H1 (cell line): ENCODE results near the gene DIP2B.

Source experiments
- BRCA1 ChIP-seq: IDR thresholded peaks from 2 replicates; pipeline ENCODE4 v1.6.1; 2012; ENCODE audit warnings: low read depth, low read length, improper control_type of control experiment
- CEBPB ChIP-seq: IDR thresholded peaks from 2 replicates; pipeline ENCODE4 v1.6.1; 2012; ENCODE audit warnings: low read depth, low read length
- EP300 ChIP-seq, 2 experiments: IDR thresholded peaks; 1 replicate in 1 of 2; 2 replicates in 1 of 2; pipeline ENCODE4 v1.6.1; 2011 to 2012; ENCODE audit warnings: low read depth in 2 of 2, low read length in 2 of 2, mild to moderate bottlenecking in 2 of 2, borderline replicate concordance in 1 of 2, inconsistent platforms in 1 of 2, moderate library complexity in 1 of 2
- EZH2 ChIP-seq: fragments of 200-600 bp; sonication (generic); IDR thresholded peaks from 2 replicates; pipeline ENCODE4 v1.7.1; 2012; ENCODE audit warnings: low read depth, mild to moderate bottlenecking, moderate library complexity, low read length, inconsistent platforms; ENCODE audit not compliant: severe bottlenecking
- FOSL1 ChIP-seq: IDR thresholded peaks from 2 replicates; pipeline ENCODE4 v1.6.1; 2011; ENCODE audit warnings: mild to moderate bottlenecking, low read depth, low read length, moderate library complexity; ENCODE audit not compliant: insufficient read depth
- GTF2F1 ChIP-seq: IDR thresholded peaks from 2 replicates; pipeline ENCODE4 v1.6.1; 2012; ENCODE audit warnings: low read depth, low read length, improper control_type of control experiment, borderline replicate concordance
- POLR2A ChIP-seq, 2 experiments: IDR thresholded peaks; 1 replicate in 1 of 2; 2 replicates in 1 of 2; pipeline ENCODE4 v1.6.1; 2011; ENCODE audit warnings: low read depth in 2 of 2, low read length in 2 of 2, mild to moderate bottlenecking in 2 of 2; ENCODE audit errors: control extremely low read depth in 1 of 2
- POLR2AphosphoS5 ChIP-seq: IDR thresholded peaks from 2 replicates; pipeline ENCODE4 v1.6.1; 2011; ENCODE audit warnings: low read depth, low read length
- RXRA ChIP-seq: IDR thresholded peaks from 2 replicates; pipeline ENCODE4 v1.6.1; 2011; ENCODE audit warnings: low read depth, mild to moderate bottlenecking, low read length, moderate library complexity; ENCODE audit not compliant: insufficient read depth
- ZNF274 ChIP-seq: IDR thresholded peaks from 2 replicates; pipeline ENCODE4 v1.7.0; 2012; ENCODE audit warnings: low read length, borderline replicate concordance; ENCODE audit errors: extremely low read depth
- TF ChIP-seq, protein P1 (sequence below), 3 experiments: IDR thresholded peaks; 1 replicate in 2 of 3; 2 replicates in 1 of 3; pipeline versions ENCODE4 v1.5.1 to v1.6.1; 2011; ENCODE audit warnings: low read length in 3 of 3, mild to moderate bottlenecking in 3 of 3, inconsistent platforms in 2 of 3, low read depth in 1 of 3, moderate library complexity in 1 of 3; ENCODE audit not compliant: insufficient read depth in 1 of 3; ENCODE audit errors: control extremely low read depth in 1 of 3

DNA sequence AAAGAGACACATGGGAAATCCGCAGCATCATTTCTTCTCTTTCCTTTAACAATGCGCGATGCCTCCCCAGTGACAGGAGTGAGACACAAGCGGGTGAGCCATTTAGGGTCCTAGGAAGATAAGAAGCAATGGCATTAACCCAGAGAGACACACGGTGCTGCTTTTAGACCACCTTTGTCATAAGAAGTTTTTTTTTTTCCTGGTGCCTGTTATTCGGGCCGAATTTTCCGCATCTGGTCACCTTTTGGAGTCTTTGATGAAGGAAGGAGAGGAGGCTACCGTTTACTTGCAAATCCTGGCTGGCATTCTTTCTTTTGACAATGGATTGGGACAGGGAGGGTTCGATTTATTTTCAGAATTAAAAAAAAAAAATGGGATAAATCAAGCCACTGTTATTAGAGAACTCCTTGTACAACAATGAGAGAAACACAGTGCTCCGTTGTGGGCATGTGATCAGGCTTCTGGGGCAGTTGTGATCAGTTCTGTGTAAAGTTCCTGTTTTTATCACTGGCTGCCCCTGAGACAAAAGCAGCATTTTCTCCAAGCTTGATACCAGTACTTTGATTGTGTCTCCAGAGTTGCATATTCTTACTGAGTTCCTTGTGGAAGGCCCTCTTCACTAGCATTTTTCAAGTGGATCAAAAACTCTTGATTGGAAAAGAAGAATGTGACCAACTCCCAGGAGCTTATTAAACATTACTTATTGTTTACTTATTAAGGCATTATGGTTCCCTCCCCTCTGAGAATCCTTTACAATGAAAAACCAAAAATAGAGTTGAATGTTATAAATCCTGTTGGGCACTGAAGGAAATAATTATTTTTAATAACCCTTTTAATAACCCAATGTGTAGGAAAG is 1.1 kb downstream of the DIP2B start:
- TF ChIP-seq BRCA1, result no peak
- TF ChIP-seq EP300 (IDR thresholded peaks at IDR 0.05; ENCODE audit: borderline replicate concordance in 1 of 2, low read depth in 2 of 2, low read length in 2 of 2), result no peak
- no peak for TF ChIP-seq POLR2A (IDR thresholded peaks at IDR 0.05; ENCODE audit: control extremely low read depth in 1 of 2, low read depth in 2 of 2, low read length in 2 of 2)
- TF ChIP-seq GTF2F1, result no peak
- TF ChIP-seq POLR2AphosphoS5, result no peak
- TF ChIP-seq, protein P1, sequence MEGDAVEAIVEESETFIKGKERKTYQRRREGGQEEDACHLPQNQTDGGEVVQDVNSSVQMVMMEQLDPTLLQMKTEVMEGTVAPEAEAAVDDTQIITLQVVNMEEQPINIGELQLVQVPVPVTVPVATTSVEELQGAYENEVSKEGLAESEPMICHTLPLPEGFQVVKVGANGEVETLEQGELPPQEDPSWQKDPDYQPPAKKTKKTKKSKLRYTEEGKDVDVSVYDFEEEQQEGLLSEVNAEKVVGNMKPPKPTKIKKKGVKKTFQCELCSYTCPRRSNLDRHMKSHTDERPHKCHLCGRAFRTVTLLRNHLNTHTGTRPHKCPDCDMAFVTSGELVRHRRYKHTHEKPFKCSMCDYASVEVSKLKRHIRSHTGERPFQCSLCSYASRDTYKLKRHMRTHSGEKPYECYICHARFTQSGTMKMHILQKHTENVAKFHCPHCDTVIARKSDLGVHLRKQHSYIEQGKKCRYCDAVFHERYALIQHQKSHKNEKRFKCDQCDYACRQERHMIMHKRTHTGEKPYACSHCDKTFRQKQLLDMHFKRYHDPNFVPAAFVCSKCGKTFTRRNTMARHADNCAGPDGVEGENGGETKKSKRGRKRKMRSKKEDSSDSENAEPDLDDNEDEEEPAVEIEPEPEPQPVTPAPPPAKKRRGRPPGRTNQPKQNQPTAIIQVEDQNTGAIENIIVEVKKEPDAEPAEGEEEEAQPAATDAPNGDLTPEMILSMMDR (IDR thresholded peaks at IDR 0.05; ENCODE audit: control extremely low read depth in 1 of 3, insufficient read depth in 1 of 3, low read depth in 1 of 3, low read length in 3 of 3), result no peak
- no peak for TF ChIP-seq RXRA
- no peak for TF ChIP-seq ZNF274
- no peak for TF ChIP-seq CEBPB
- TF ChIP-seq FOSL1, result no peak
- no peak for TF ChIP-seq EZH2
